HG03565 (cell line): ENCODE data around the gene TMEM69.
"Not testable (repeated sequence)": the region's sequence is repeated elsewhere in the genome, so short reads cannot be mapped to it uniquely, and the experiment has no call there.

ENCODE experiments used
- ATAC-seq: cut with Tn5 transposase; IDR thresholded peaks from one replicate; pipeline ENCODE4 v1.9.1; 2021; ENCODE audit warnings: mild to moderate bottlenecking, moderate library complexity; ENCODE audit not compliant: unreplicated experiment

The TMEM69 gene

DNA sequence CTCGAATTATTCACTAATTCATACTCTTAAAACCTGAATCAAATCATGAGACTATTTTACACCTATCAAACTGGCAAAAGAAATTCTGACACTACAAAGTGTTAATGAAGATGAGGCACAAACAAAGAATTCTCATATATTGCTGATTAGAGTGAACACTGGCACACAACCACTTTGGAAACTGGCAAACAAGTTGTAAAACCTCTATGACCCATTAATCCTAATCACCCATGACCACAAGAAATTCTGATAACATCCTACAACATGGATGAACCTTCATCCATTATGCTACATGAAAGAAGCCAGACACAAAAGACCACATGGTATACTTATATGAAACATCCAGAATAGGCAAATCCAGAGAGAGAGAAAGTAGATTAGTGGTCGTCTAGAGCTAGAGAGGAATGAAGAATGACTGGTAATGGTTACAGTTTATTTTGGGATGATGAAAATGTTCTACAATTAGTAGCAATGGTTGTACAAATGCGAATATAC lies 10.2 kb upstream of the TMEM69 start:
- no peak for ATAC-seq

DNA sequence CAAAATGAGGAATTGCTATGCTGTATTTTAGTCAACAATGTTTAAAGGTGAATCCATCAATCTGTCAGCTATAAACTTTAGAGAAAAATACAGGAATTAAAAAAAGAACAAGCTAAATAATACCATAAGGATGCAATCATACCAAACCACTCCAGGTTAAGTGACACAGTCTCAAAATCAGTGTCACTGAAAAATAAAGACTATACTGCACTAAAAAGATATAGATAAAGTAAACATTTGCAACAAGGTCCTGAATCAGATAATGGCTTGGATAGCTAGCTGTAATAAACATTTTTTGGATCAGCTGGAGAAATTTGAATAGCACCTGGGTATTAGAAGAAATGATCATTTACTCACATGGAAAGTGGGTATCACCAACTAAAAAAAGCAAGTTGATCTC lies 9.5 kb upstream of the TMEM69 start:
- no peak for ATAC-seq

DNA sequence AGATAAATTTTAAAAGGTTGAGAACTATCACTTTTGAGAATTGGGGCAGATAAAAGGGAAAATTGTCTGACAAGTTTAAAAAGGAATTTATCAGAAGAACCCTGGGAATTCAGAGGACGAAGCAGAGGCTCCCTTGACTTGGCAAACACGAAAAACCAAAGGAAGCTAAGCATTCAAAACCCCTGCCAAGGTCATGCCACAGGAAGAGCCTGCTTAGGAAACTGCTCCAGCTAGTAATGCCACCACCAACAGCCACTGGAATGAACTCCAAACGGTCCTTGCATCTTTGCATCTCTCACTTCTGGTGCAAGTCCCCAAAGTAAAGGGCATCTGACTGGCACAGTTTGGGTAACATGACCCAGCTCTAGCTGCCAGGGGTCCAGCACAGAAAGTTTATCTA lies 8.9 kb upstream of the TMEM69 start:
- no peak for ATAC-seq

DNA sequence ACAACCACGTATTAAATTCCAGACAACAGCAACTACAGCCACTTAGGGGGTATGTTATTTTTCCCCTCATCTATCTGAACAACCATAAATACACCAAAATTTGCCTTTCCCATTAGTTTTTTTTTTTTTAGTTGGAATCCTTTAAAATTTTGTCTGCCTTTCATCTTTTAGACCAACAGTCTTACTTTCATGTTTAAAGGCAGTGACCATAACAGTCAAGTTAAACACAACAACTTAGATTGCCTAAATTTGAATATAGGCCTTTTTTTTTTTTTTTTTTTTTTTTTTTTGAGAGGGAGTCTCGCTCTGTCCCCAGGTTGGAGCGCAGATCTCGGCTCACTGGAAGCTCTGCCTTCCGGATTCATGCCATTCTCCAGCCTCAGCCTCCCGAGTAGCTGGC lies 5.0 kb upstream of the TMEM69 start:
- ATAC-seq: no peak

GRCh38 chr1:45684402-45684801 lies 3.6 kb upstream of the TMEM69 start:
- no peak for ATAC-seq

DNA sequence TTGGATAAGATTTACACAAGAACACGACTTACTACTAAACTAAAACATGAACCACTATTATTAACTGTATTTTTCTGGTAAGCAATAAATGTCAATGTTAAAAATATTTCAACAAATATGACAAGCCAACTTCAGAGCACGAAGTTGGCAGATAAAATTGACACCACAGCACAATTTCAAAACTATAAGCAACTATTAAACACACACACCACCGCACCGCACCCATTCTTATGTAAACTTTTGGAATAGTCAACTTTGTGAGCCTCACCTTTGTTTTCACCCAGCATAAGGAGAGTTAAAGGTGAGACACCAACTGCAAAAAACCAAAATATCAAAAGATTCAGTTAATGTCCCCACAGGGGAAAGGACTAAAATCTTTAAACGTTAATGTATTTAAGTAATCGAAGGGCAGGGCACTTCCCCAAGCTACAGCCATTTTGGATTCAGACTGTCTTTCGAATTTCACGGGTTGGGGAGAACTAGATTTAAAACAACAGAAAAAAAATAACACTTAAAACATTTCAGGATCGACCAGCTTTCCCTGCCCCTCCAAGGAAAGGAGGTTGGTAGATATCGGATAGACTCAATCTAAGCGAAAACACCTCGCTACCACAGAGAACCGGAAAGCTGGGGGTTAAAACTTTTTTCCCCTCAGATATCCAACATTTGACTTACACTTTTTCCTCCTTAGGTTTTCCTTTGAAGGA lies 2.5 kb upstream of the TMEM69 start:
- no peak for ATAC-seq

DNA sequence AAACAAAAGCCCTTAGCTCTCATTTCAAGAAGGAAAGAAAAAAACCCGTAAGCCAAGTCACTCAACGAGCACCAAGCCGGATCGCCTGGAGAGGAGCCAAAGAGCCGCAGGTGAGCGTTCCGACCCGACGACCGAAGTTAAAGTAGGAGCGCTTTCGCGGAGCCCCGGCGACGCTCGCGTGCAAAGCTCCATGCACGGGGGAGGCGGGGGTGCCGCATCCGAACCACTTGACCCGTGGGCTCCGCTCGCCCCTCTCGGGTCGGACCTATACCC lies 2.0 kb upstream of the TMEM69 start:
- ATAC-seq: peak; percentile 1

DNA sequence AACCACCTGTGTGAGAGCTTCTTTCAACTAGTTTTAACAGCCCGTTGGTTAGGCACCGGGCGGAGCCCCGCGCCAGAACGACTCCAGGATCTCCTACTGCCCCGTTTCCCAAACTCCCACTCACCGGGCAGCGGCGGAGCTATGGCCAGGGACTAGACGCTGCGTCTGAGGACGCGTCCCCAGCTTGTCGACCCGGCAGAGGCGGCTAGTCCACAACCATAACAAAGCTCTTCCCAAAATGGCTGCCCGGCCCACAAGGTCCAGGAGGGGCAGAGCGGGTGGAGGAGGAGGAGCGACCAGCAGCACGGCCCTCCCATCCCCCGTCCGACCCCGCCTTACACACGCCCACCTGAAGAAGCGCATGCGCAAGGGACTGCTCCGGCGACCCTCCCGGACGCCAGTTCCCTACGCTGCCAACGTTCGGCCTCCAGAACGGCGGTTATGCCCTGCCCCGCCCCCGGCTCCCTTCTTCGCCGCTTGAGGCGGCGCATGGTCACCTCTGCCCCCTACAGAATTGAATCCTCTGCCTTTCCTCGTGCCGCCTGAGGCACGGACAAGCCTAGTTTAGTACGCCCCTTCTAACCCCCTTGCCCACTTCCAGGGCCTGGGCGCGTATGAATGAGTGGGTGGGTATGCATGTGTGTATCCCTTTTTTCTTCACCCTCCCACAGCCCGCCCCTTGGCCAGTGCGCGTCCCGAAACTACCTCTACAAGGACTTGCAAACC lies 1.5 kb upstream of the TMEM69 start, which contains the start of gene GPBP1L1:
Gene GPBP1L1, minus strand, starts transcription at position 246 of the 726 bp plus-strand sequence. CDS start 27,446 bp downstream, outside the sequence.
- peak; percentile 32 for ATAC-seq

- ATAC-seq: peak; percentile 81
Observed at GRCh38 chr1:45687014-45687753, 797 bp upstream of the TMEM69 start.

GRCh38 chr1:45693811-45694210 lies 5.8 kb downstream of the TMEM69 start:
- not testable (repeated sequence) for ATAC-seq

- ATAC-seq: no peak
Observed at GRCh38 chr1:45694823-45695222, 6.8 kb downstream of the TMEM69 start.

DNA sequence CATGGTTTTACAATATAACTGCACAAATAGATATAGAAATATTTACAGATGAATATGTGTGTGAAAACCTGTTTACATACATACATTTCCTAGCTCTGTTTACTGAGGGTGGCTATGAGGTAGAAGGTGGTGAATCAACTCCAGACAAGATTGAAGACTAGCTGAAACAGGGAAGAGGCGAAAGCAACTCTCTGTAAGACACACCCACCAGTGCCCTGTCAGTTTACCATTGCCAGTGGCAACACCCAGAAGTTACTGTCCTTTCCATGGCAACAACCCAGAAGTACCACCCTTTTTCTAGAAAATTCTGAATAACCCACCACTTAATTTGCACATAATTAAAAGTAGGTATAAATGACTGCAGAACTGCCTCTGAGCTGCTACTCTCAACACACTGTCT lies 16.7 kb downstream of the TMEM69 start:
- no peak for ATAC-seq

DNA sequence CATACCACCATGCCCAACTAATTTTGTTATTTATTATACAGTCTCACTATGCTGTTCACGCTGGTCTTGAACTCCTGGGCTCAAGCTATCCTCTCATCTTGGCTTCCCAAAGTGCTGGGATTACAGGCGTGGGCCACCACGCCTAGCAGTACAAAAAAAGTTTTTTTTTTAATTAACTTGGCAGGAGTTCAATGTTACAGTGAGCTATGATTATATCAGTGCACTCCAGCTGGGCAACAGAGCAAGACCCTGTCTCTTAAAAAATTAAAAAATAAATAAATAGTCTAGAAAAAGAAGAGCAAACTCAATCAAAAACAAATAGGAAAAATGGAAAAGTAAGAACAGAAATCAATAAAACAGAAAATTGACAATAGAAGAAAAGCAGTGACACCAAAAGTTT lies 25.7 kb downstream of the TMEM69 start:
- no peak for ATAC-seq

GRCh38 chr1:45716700-45717099 lies 28.7 kb downstream of the TMEM69 start:
- ATAC-seq: no peak

DNA sequence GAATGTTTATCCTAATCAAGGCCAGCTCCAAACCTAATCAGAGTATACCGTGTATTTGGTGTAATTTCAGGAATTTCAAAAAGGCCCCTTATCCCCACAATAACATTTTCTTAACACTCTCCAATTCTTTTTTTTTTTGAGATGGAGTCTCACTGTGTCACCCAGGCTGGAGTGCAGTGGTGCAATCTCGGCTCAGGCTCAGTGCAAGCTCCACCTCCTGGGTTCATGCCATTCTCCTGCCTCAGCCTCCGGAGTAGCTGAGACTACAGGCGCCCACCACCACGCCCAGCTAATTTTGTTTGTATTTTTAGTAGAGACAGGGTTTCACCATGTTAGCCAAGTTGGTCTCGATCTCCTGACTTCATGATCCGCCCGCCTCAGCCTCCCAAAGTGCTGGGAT lies 29.4 kb downstream of the TMEM69 start:
- ATAC-seq: not testable (repeated sequence)

DNA sequence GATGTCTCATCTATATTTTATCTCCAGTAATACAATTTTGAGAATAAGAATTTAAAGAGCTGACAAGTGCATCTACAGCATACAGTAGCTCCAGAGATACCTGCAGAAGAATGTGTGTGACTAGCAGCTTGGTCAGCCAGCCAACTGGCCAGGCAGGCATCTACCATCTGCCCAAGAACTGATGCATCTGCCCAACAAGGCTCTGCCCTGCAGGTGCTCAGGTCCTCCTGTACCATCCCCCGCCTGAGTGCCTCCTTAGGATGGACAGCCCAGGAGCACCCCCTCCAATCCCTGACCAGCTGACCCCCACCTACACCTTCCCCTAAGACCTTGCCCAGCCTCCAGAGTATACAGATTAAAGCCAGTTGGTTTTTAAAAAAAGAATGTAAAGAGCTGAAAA lies 30.3 kb downstream of the TMEM69 start:
- ATAC-seq: no peak

- ATAC-seq: no peak
Observed at GRCh38 chr1:45721207-45721606, 33.2 kb downstream of the TMEM69 start.

DNA sequence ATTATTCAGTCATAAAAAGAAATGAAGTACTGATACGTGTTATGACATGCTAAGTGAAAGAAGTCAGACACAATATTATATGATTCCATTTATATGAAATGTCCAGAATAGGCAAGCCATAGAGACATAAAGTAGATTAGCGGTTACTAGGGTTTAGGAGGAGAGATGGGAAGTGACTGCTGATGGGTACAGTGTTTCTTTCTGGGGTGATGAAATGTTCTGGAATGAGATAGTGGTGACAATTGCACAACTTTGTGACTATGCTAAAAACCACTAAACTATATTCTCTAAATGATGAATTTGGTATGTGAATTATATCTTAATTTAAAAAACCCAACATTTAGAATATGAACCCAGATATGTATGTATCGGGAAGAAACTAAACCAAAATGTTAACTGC lies 34.8 kb downstream of the TMEM69 start:
- no peak for ATAC-seq

DNA sequence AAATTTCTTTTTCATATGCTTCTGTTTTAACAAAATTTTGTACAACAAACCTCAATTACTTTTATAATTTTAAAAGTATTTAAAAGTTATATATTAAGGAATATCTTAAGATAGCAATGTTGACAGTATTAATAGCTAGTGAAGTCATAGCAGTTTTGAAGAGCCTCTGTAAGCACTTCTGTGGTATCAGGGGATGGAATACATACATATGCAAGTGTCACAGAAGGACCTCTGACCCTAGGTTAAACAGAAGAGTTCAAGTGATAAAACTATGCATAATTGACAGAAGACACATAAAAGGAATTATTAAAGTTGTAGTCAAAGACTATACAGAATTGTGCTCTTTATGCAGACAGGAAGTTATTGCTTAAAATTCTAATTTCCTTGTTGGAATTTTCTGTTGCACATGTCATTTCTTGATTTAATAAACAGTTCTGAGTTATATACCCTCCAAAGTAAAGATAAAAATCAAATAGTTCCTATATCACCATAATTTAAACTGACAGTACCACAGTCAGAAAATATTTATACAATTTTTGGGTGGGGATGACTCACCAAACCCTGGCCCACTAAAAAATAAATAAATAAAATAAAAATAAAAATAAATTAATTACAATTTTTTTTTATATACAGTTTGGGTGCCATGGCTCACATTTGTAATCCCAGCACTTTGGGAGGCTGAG lies 35.4 kb downstream of the TMEM69 start:
- no peak for ATAC-seq

GRCh38 chr1:45726007-45726406 lies 38.0 kb downstream of the TMEM69 start:
- ATAC-seq: not testable (repeated sequence)

DNA sequence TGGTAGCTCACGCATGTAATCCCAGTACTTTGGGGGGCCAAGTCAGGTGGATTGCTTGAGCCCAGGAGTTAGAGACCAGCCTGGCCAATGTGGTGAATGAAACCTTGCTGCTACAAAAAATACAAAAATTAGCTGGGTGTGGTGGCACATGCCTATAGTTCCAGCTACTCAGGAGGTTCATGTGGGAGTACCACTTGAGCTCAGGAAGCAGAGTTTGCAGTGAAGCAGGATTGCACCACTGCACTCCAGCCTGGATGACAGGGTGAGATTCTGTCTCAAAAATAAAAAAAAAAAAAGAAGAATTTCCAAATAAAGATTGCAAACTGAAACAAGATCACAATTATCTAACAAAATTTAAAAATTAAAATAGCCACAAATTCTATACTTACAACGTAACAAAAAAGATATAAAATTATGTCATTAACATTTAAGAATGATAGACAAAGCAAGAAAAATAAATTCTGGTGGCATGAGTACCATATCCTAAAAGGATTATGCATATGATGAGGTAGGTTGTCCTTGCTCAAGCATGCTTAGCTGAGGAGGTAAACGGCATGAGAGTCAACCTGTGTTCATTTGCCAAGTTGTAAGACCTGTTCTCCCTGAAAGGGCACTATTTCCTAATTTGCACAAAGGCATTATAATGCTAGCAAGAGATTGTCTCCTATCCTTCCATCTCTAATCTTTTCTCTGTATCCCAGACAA lies 42.2 kb downstream of the TMEM69 start:
- no peak for ATAC-seq
